H1 (cell line): ENCODE results near the gene CDH26. TPM values are rescaled to one million over a fixed set of nuclear protein-coding genes. Genes with fewer than 3 reads are reported as not detected.

Source experiments
- CTCF ChIA-PET: fragments of 300-600 bp; sonication (Branson Sonifier 250); formaldehyde crosslinking; loops from one replicate; lab custom pipeline; 2021; ENCODE audit not compliant: partially characterized antibody; lab: Charles Lee
- POLR2A ChIA-PET: fragments of 300-600 bp; sonication (Branson Sonifier 250); formaldehyde crosslinking; loops from one replicate; lab custom pipeline; 2021; ENCODE audit warnings: inconsistent platforms; ENCODE audit not compliant: partially characterized antibody; lab: Charles Lee
- DNase-seq, 2 experiments: peaks; one replicate each; pipeline versions ENCODE4 v3.0.0 to v3.0.0-alpha.2; 2010 to 2022; ENCODE audit warnings: low spot score in 2 of 2, low read depth in 1 of 2, mixed read lengths in 1 of 2
- FAIRE-seq: peaks from 2 replicates; lab custom pipeline; 2011; peaks lifted over from hg19 to GRCh38; lab: Jason Lieb, UNC
- H2AFZ ChIP-seq: 2 replicates; pipeline ENCODE4 v1.8.1; 2012; ENCODE audit warnings: low read length, inconsistent platforms
- H2AK5ac ChIP-seq: 2 replicates; pipeline ENCODE4 v1.6.1; 2013; ENCODE audit warnings: low read depth, low read length
- H2BK120ac ChIP-seq: replicated peaks from 2 replicates; pipeline ENCODE3; 2013; ENCODE audit warnings: low read depth, low read length, inconsistent platforms
- H2BK12ac ChIP-seq: 2 replicates; pipeline ENCODE4 v1.6.1; 2013; ENCODE audit warnings: low read depth, low read length
- H2BK15ac ChIP-seq: 2 replicates; pipeline ENCODE4 v1.6.1; 2013; ENCODE audit warnings: low read length
- H2BK20ac ChIP-seq: 2 replicates; pipeline ENCODE4 v1.6.1; 2013; ENCODE audit warnings: low read length
- H2BK5ac ChIP-seq: 2 replicates; pipeline ENCODE4 v1.6.1; 2013; ENCODE audit warnings: low read depth, low read length
- H3K14ac ChIP-seq: 2 replicates; pipeline ENCODE4 v1.6.1; 2013; ENCODE audit warnings: inconsistent platforms; ENCODE audit not compliant: insufficient read length
- H3K18ac ChIP-seq: 2 replicates; pipeline ENCODE4 v1.6.1; 2013; ENCODE audit warnings: low read length; ENCODE audit errors: extremely low read depth
- H3K23ac ChIP-seq: 2 replicates; pipeline ENCODE4 v1.6.1; 2013; ENCODE audit warnings: inconsistent platforms; ENCODE audit not compliant: insufficient read length
- H3K23me2 ChIP-seq: 2 replicates; pipeline ENCODE4 v1.6.1; 2013; ENCODE audit warnings: low read depth, low read length
- H3K27ac ChIP-seq: 2 replicates; pipeline ENCODE4 v1.6.1; 2011; ENCODE audit warnings: low read depth, low read length, inconsistent platforms
- H3K27me3 ChIP-seq, 4 experiments: replicated peaks in 1 of 4; 1 replicate in 1 of 4; 2 replicates in 3 of 4; pipeline versions ENCODE4 v1.6.1 to v1.8.1; 2011 to 2013; ENCODE audit warnings: low read length in 3 of 4, mild to moderate bottlenecking in 3 of 4, inconsistent platforms in 2 of 4, mixed read lengths in 2 of 4, moderate library complexity in 1 of 4; ENCODE audit not compliant: control insufficient read depth in 3 of 4, insufficient read depth in 3 of 4; ENCODE audit errors: extremely low read depth in 1 of 4
- H3K36me3 ChIP-seq, 4 experiments: 2 replicates each; pipeline versions ENCODE4 v1.6.1 to v1.8.1; 2011 to 2013; ENCODE audit warnings: mild to moderate bottlenecking in 4 of 4, low read length in 3 of 4, moderate library complexity in 2 of 4, control low read depth in 1 of 4, inconsistent platforms in 1 of 4; ENCODE audit not compliant: insufficient read depth in 4 of 4, control insufficient read depth in 2 of 4
- H3K4ac ChIP-seq: replicated peaks from 2 replicates; pipeline ENCODE3; 2013; ENCODE audit warnings: low read length, low read depth, mixed read lengths, inconsistent platforms; ENCODE audit not compliant: insufficient read length
- H3K4me1 ChIP-seq, 4 experiments: replicated peaks in 1 of 4; 1 replicate in 1 of 4; 2 replicates in 3 of 4; pipeline versions ENCODE4 v1.6.1 to v1.8.1; 2011 to 2013; ENCODE audit warnings: low read length in 3 of 4, inconsistent platforms in 2 of 4, mixed read lengths in 1 of 4; ENCODE audit not compliant: insufficient read depth in 4 of 4, control insufficient read depth in 3 of 4
- H3K4me2 ChIP-seq, 2 experiments: 2 replicates each; pipeline versions ENCODE4 v1.6.1 to v1.8.1; 2011 to 2013; ENCODE audit warnings: low read depth in 2 of 2, low read length in 2 of 2, control low read depth in 1 of 2, inconsistent platforms in 1 of 2, mild to moderate bottlenecking in 1 of 2; ENCODE audit not compliant: insufficient read depth in 1 of 2
- H3K4me3 ChIP-seq, 4 experiments: fragments of 200-600, 300-600 bp in 1 of 4; sonication (generic), shearing (Covaris generic), sonication (Bioruptor Twin) in 1 of 4; 2 replicates each; pipeline versions ENCODE4 v1.5.1 to v1.8.1; 2011 to 2016; ENCODE audit warnings: low read length in 4 of 4, low read depth in 3 of 4, control low read depth in 2 of 4, inconsistent platforms in 2 of 4, mild to moderate bottlenecking in 2 of 4, mixed read lengths in 1 of 4, moderate library complexity in 1 of 4; ENCODE audit not compliant: insufficient read depth in 2 of 4; ENCODE audit errors: extremely low read depth in 1 of 4
- H3K56ac ChIP-seq: replicated peaks from 2 replicates; pipeline ENCODE3; 2013; ENCODE audit warnings: low read depth, mild to moderate bottlenecking, mixed read lengths, low read length, inconsistent platforms; ENCODE audit not compliant: insufficient read length
- H3K79me1 ChIP-seq: 2 replicates; pipeline ENCODE4 v1.6.1; 2013; ENCODE audit warnings: low read depth, low read length, control low read depth
- H3K79me2 ChIP-seq, 2 experiments: 2 replicates each; pipeline versions ENCODE4 v1.6.1 to v1.8.1; 2012 to 2013; ENCODE audit warnings: low read length in 2 of 2, mild to moderate bottlenecking in 2 of 2, inconsistent platforms in 1 of 2; ENCODE audit not compliant: insufficient read depth in 2 of 2, control insufficient read depth in 1 of 2
- H3K9ac ChIP-seq, 4 experiments: replicated peaks in 1 of 4; 1 replicate in 1 of 4; 2 replicates in 3 of 4; pipeline versions ENCODE4 v1.6.1 to v1.8.1; 2011 to 2013; ENCODE audit warnings: low read depth in 3 of 4, low read length in 3 of 4, control low read depth in 2 of 4, mild to moderate bottlenecking in 2 of 4, moderate library complexity in 2 of 4, inconsistent platforms in 1 of 4; ENCODE audit errors: extremely low read depth in 1 of 4
- H3K9me3 ChIP-seq, 2 experiments: 2 replicates each; pipeline versions ENCODE4 v1.6.1 to v1.8.1; 2012 to 2013; ENCODE audit warnings: mild to moderate bottlenecking in 2 of 2, moderate library complexity in 2 of 2, control low read depth in 1 of 2, inconsistent platforms in 1 of 2, low read depth in 1 of 2, low read length in 1 of 2, mixed read lengths in 1 of 2; ENCODE audit not compliant: insufficient read depth in 2 of 2
- H4K20me1 ChIP-seq, 2 experiments: replicated peaks in 1 of 2; 2 replicates each; pipeline versions ENCODE3 to v1.8.1; 2011 to 2013; ENCODE audit warnings: inconsistent platforms in 2 of 2, low read length in 2 of 2, mild to moderate bottlenecking in 1 of 2; ENCODE audit not compliant: insufficient read depth in 2 of 2, control insufficient read depth in 1 of 2
- H4K5ac ChIP-seq: 2 replicates; pipeline ENCODE4 v1.6.1; 2013; ENCODE audit warnings: low read length, low read depth, mixed read lengths, inconsistent platforms; ENCODE audit not compliant: insufficient read length
- H4K8ac ChIP-seq: 2 replicates; pipeline ENCODE4 v1.8.0; 2013; ENCODE audit warnings: mild to moderate bottlenecking, moderate library complexity, low read length, inconsistent platforms; ENCODE audit not compliant: insufficient read depth; ENCODE audit errors: extremely low read depth
- H4K91ac ChIP-seq: replicated peaks from 2 replicates; pipeline ENCODE3; 2013; ENCODE audit warnings: low read length, mixed read lengths, inconsistent platforms; ENCODE audit not compliant: insufficient read length
- CHD1 ChIP-seq: IDR thresholded peaks from 2 replicates; pipeline ENCODE4 v1.6.1; 2012; ENCODE audit warnings: low read depth, low read length, improper control_type of control experiment
- CHD2 ChIP-seq: IDR thresholded peaks from 2 replicates; pipeline ENCODE4 v1.6.1; 2012; ENCODE audit warnings: low read length, improper control_type of control experiment
- CTBP2 ChIP-seq: IDR thresholded peaks from 2 replicates; pipeline ENCODE4 v1.7.0; 2011; ENCODE audit warnings: borderline replicate concordance, mild to moderate bottlenecking, moderate library complexity, mixed read lengths, low read length; ENCODE audit not compliant: insufficient read depth, insufficient read length
- EGR1 ChIP-seq: IDR thresholded peaks from 2 replicates; pipeline ENCODE4 v1.6.1; 2011; ENCODE audit warnings: low read depth, low read length, borderline replicate concordance
- EZH2 ChIP-seq: fragments of 200-600 bp; sonication (generic); IDR thresholded peaks from 2 replicates; pipeline ENCODE4 v1.7.1; 2012; ENCODE audit warnings: low read depth, mild to moderate bottlenecking, moderate library complexity, low read length, inconsistent platforms; ENCODE audit not compliant: severe bottlenecking
- GABPA ChIP-seq: IDR thresholded peaks from 2 replicates; pipeline ENCODE4 v1.6.1; 2011; ENCODE audit warnings: mild to moderate bottlenecking, low read length, moderate library complexity, borderline replicate concordance; ENCODE audit not compliant: insufficient read depth
- NANOG ChIP-seq: IDR thresholded peaks from 2 replicates; pipeline ENCODE4 v1.6.1; 2011; ENCODE audit warnings: low read length, low read depth, mild to moderate bottlenecking, inconsistent platforms; ENCODE audit not compliant: insufficient read depth, poor library complexity, severe bottlenecking
- POLR2A ChIP-seq, 2 experiments: IDR thresholded peaks; 1 replicate in 1 of 2; 2 replicates in 1 of 2; pipeline ENCODE4 v1.6.1; 2011; ENCODE audit warnings: low read depth in 2 of 2, low read length in 2 of 2, mild to moderate bottlenecking in 2 of 2; ENCODE audit errors: control extremely low read depth in 1 of 2
- RNF2 ChIP-seq: fragments of 200-900, 300-1000 bp; sonication (generic); IDR thresholded peaks from 2 replicates; pipeline ENCODE4 v1.7.1; 2016; ENCODE audit warnings: borderline replicate concordance, low read depth, mild to moderate bottlenecking, antibody characterized with exemption, low read length; ENCODE audit not compliant: poor library complexity, severe bottlenecking; ENCODE audit errors: missing control alignments
- SIN3A ChIP-seq, 2 experiments: IDR thresholded peaks in 1 of 2; conservative IDR thresholded peaks in 1 of 2; 2 replicates each; pipeline ENCODE4 v1.6.1; 2011 to 2012; ENCODE audit warnings: low read length in 2 of 2, improper control_type of control experiment in 1 of 2, low read depth in 1 of 2, mild to moderate bottlenecking in 1 of 2
- SRF ChIP-seq: IDR thresholded peaks from 2 replicates; pipeline ENCODE4 v1.6.1; 2011; ENCODE audit warnings: mild to moderate bottlenecking, low read depth, low read length, moderate library complexity
- TBP ChIP-seq: IDR thresholded peaks from 2 replicates; pipeline ENCODE4 v1.6.1; 2011; ENCODE audit warnings: low read depth, low read length, improper control_type of control experiment
- WGBS, 2 experiments: shearing (Covaris generic) in 1 of 2; methylation state at CpG; one replicate each; pipeline versions ENCODE4 v1.1.6 to v1.1.7; 2013 to 2015; ENCODE audit warnings: low lambda C conversion rate in 2 of 2, mixed read lengths in 2 of 2, inconsistent platforms in 1 of 2, low coverage in 1 of 2, missing lambda C conversion rate in 1 of 2; ENCODE audit not compliant: insufficient replicate concordance in 2 of 2, insufficient coverage in 1 of 2, insufficient read length in 1 of 2; ENCODE audit errors: extremely low coverage in 1 of 2, missing lambda C conversion rate in 1 of 2; 5-methylcytosine and 5-hydroxymethylcytosine counted together
- polyA plus RNA-seq, 7 experiments: library from polyadenylated mRNA; depleted of rRNA in 3 of 7; stranded (reverse) in 5 of 7; unstranded in 2 of 7; fragments of >200 nt in 5 of 7; fragments of 200-250 nt in 2 of 7; gene quantifications; 1 replicate in 5 of 7; 2 replicates in 1 of 7; 4 replicates in 1 of 7; pipeline versions ENCODE4 v1.2.1 to v1.2.3, GENCODE V29; 2011 to 2013; ENCODE audit warnings: missing spikeins in 2 of 7, mixed read lengths in 2 of 7
- total RNA-seq: library from RNA; stranded (reverse); fragmentation: NEBNext Ultra II Directional; extraction: Animal tissue kit (Norgen Biotek cat#: 25700); gene quantifications from 2 replicates; pipeline ENCODE4 v1.2.1, GENCODE V29; 2021

Gene CDH26
- total and polyA plus RNA-seq, 2 of the 8 experiments (the other 6 are each of a cell fraction or from before 2014, with no cell fraction given) = 1.5 to 1.7 TPM

DNA sequence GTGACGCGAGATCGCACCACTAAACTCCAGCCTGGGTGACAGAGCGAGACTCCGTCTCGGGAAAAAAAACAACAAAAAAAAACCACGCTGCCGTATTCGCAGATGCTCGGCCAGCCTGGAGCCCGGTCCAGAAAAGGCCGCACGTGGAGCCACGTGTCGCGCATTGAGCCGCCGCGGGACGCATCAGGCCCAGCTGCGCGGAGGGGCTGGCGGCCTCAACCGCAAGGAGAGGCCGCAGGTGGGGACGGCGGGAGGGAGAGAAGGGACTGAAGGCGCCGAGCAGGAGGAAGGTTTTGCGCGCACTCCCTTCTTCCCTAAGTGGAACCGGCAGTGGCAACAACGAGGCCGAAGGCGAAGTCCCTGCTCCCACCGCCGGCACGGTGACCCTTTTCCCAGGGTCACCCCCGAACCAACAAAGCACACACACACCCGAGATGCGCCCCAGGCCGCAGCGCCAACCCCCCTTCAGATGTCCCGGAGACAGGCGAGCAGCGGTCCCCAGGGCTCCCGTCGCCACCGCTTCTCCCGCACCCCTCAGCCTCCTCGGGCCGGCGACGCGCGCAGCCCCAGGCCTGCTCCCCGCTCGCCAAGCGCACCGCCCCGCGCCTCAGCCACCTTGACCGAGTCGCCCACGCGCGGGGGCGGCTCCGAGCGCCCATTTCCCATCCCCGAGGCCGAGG, 25.5 kb upstream of the CDH26 start:
- 94% methylated on average over 31 of the region's 72 CpGs; no CpG with 5 or more reads in 1 of the 2 experiments for WGBS, 2 experiments
- no peak overlapping the region; the same call in 1 of the 2 replicates for H4K8ac ChIP-seq
- TF ChIP-seq CTBP2 = no peak
- no peak for TF ChIP-seq TBP
- TF ChIP-seq GABPA = no peak
- no peak for TF ChIP-seq POLR2A (IDR thresholded peaks at IDR 0.05; ENCODE audit: control extremely low read depth in 1 of 2, low read depth in 2 of 2, low read length in 2 of 2)
- TF ChIP-seq SIN3A (conservative IDR thresholded peaks at IDR 0.05 in 1 of 2, IDR thresholded peaks at IDR 0.05 in 1 of 2; ENCODE audit: low read depth in 1 of 2, low read length in 2 of 2) = no peak
- TF ChIP-seq EZH2 = no peak
- no peak for TF ChIP-seq CHD2
- TF ChIP-seq EGR1 = no peak
- TF ChIP-seq CHD1 = no peak
- no peak for TF ChIP-seq RNF2
- TF ChIP-seq NANOG = no peak
- no peak for TF ChIP-seq SRF
- no peak overlapping the region for H2AFZ ChIP-seq
- no peaks in the 10 kb centered on the region for H4K20me1 ChIP-seq
- H2AK5ac ChIP-seq = no peak overlapping the region
- H3K18ac ChIP-seq = no peak overlapping the region
- peaks cover 6% of the 10 kb centered on the region; the same call in 1 of the 2 replicates for H3K23me2 ChIP-seq
- no peak overlapping the region for H4K5ac ChIP-seq
- no peak overlapping the region for H2BK12ac ChIP-seq
- FAIRE-seq = no peak
- H2BK20ac ChIP-seq = no peak overlapping the region
- H3K4ac ChIP-seq = no peak overlapping the region
- H3K4me2 ChIP-seq = no peak overlapping the region
- no peak overlapping the region for H3K4me3 ChIP-seq
- no peaks in the 10 kb centered on the region for H3K79me1 ChIP-seq
- H3K9me3 ChIP-seq = peaks cover 0 to 10% of the 10 kb centered on the region in 2 experiments; a peak in 2 of 4 replicates
- no peaks in the 10 kb centered on the region for H3K4me1 ChIP-seq
- H3K79me2 ChIP-seq = no peaks in the 10 kb centered on the region
- H3K56ac ChIP-seq = no peak overlapping the region
- no peak overlapping the region for H4K91ac ChIP-seq
- H3K27ac ChIP-seq = no peak overlapping the region
- H3K9ac ChIP-seq = no peak overlapping the region
- peaks cover 0 to 6% (median 0%) of the 10 kb centered on the region in 4 experiments; a peak in 2 of 8 replicates for H3K36me3 ChIP-seq
- no peak overlapping the region for H3K23ac ChIP-seq
- ChIA-PET CTCF (interaction anchor here (0.9 to 3.5 kb wide), 2 partner anchors 13 to 104 kb away, joined by 3 to 23 read pairs; no protein-coding TSS in a partner anchor), POLR2A (no interaction called here)
- no peak overlapping the region for H2BK120ac ChIP-seq
- DNase-seq = no peak
- peaks cover 0 to 18% (median 16%) of the 10 kb centered on the region in 4 experiments; a peak in 6 of 7 replicates for H3K27me3 ChIP-seq
- H3K14ac ChIP-seq = no peak overlapping the region
- H2BK5ac ChIP-seq = no peak overlapping the region
- no peak overlapping the region for H2BK15ac ChIP-seq
